CD4-positive, alpha-beta memory T cell (primary cell): Measurements from ENCODE around the gene MMP20. TPM values are rescaled to one million over a fixed set of nuclear protein-coding genes. Genes with fewer than 3 reads are reported as not detected.

ENCODE experiments used
- CTCF ChIA-PET: fragments of 350-600 bp; sonication (Branson Sonifier 250); formaldehyde crosslinking; loops from one replicate; lab custom pipeline; 2021; ENCODE audit warnings: inconsistent platforms; ENCODE audit not compliant: partially characterized antibody; lab: Charles Lee
- POLR2A ChIA-PET: fragments of 350-600 bp; sonication (Branson Sonifier 250); formaldehyde crosslinking; loops from one replicate; lab custom pipeline; 2021; ENCODE audit not compliant: partially characterized antibody; lab: Charles Lee
- DNase-seq, 5 donors: peaks; one replicate each; pipeline versions ENCODE4 v3.0.0 to v3.0.0-alpha.2; 2020 to 2022; ENCODE audit warnings: mixed read lengths in 1 of 5
- H3K27ac ChIP-seq: one replicate; pipeline ENCODE4 v1.7.0; 2013; ENCODE audit warnings: low read depth, low read length
- H3K27me3 ChIP-seq: 2 replicates; pipeline ENCODE4 v1.7.0; 2013; ENCODE audit warnings: mild to moderate bottlenecking, low read length, moderate library complexity; ENCODE audit not compliant: insufficient read depth
- H3K36me3 ChIP-seq: 2 replicates; pipeline ENCODE4 v1.7.0; 2013; ENCODE audit warnings: mild to moderate bottlenecking, low read length, moderate library complexity; ENCODE audit not compliant: insufficient read depth
- H3K4me1 ChIP-seq: 2 replicates; pipeline ENCODE4 v1.7.0; 2013; ENCODE audit warnings: mild to moderate bottlenecking, low read length, moderate library complexity; ENCODE audit not compliant: insufficient read depth
- H3K4me3 ChIP-seq, 2 donors: one replicate each; pipeline ENCODE4 v1.7.0; 2013; ENCODE audit warnings: low read length in 2 of 2, mild to moderate bottlenecking in 1 of 2
- H3K9me3 ChIP-seq, 2 donors: one replicate each; pipeline ENCODE4 v1.7.0; 2013; ENCODE audit warnings: low read length in 2 of 2, control low read depth in 1 of 2; ENCODE audit not compliant: control insufficient read depth in 1 of 2
- H3K27ac Mint-ChIP-seq, 7 donors: one replicate each; pipeline ENCODE4 v1.8.0; 2020 to 2021; ENCODE audit warnings: mixed read lengths in 7 of 7, mild to moderate bottlenecking in 6 of 7, inconsistent platforms in 3 of 7, moderate library complexity in 3 of 7
- H3K27me3 Mint-ChIP-seq, 2 donors: one replicate each; pipeline ENCODE4 v1.8.0; 2020 to 2021; ENCODE audit warnings: mixed read lengths in 2 of 2
- H3K36me3 Mint-ChIP-seq, 2 donors: one replicate each; pipeline ENCODE4 v1.8.0; 2020 to 2021; ENCODE audit warnings: mixed read lengths in 2 of 2, inconsistent platforms in 1 of 2, mild to moderate bottlenecking in 1 of 2
- H3K4me1 Mint-ChIP-seq, 4 donors: one replicate each; pipeline ENCODE4 v1.8.0; 2020 to 2021; ENCODE audit warnings: mixed read lengths in 4 of 4, mild to moderate bottlenecking in 1 of 4
- H3K4me3 Mint-ChIP-seq, 8 donors: one replicate each; pipeline ENCODE4 v1.8.0; 2020 to 2021; ENCODE audit warnings: mixed read lengths in 8 of 8, mild to moderate bottlenecking in 7 of 8, moderate library complexity in 6 of 8, inconsistent platforms in 3 of 8
- H3K9me3 Mint-ChIP-seq, 8 donors: one replicate each; pipeline ENCODE4 v1.8.0; 2020 to 2021; ENCODE audit warnings: mixed read lengths in 8 of 8, mild to moderate bottlenecking in 5 of 8, inconsistent platforms in 3 of 8, moderate library complexity in 1 of 8
- intact Hi-C: fragments of 100-400 bp; cut with micrococcal nuclease; formaldehyde crosslinking; loops from one replicate; pipeline ENCODE4 v1.15.1; 2023
- polyA plus RNA-seq, 2 donors: library from polyadenylated mRNA; unstranded; fragments of 300-500 nt; fragmentation: Illumina TruSeq; gene quantifications; one replicate each; pipeline ENCODE4 v1.2.3, GENCODE V29; 2021
- total RNA-seq, 2 experiments: library from RNA; stranded (reverse); gene quantifications; one replicate each; pipeline ENCODE4 v1.2.3, GENCODE V29; 2021

The MMP20 gene
- total and polyA plus RNA-seq, 4 experiments from 2014 or later, result not detected

DNA sequence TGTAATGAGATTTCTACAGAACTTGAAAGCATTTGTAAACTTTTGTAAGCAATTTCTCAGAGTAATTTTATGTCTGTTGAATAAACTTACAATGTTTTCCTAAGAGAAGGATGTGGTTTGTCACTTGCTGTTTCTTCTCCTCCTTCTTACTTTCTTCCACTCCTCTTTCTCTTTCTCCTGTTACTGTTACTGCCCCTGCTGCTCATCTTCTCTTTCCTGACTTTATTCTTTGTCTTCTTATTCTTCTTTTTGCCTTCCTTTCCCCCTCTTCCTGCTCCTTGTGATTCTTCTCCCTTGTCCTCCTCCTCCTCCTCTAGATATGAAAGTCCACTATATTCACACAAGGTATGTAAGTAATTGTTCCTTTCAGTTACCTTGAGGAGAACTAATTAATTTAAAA lies 63.5 kb downstream of the MMP20 start:
- POLR2A ChIA-PET, result interaction anchor here (1.4 kb wide), 1 partner anchor 15 kb away, joined by 4 read pairs; no protein-coding TSS in a partner anchor
- peaks cover 0 to 8% (median 7%) of the 10 kb centered on the region in 8 donors for H3K9me3 Mint-ChIP-seq
- no peak overlapping the region for H3K4me3 ChIP-seq
- peaks cover 29 to 48% (median 39%) of the 10 kb centered on the region in 4 donors for H3K4me1 Mint-ChIP-seq
- H3K4me3 Mint-ChIP-seq, result peak overlapping the region in 7 of 8 donors; percentile 1 to 87 (median 66)
- H3K36me3 Mint-ChIP-seq, result peaks cover 0 to 2% of the 10 kb centered on the region in 2 donors
- no peaks in the 10 kb centered on the region for H3K27me3 ChIP-seq
- no peak overlapping the region for H3K27ac ChIP-seq
- H3K36me3 ChIP-seq, result no peaks in the 10 kb centered on the region
- no peak for DNase-seq
- H3K27ac Mint-ChIP-seq, result peak overlapping the region in 6 of 7 donors; percentile 16 to 79 (median 28)
- peaks cover 34% of the 10 kb centered on the region for H3K4me1 ChIP-seq
- H3K27me3 Mint-ChIP-seq, result no peaks in the 10 kb centered on the region
- CTCF ChIA-PET, result interaction anchor here (0.9 kb wide), 1 partner anchor 51 kb away, joined by 3 read pairs; no protein-coding TSS in a partner anchor
- no peaks in the 10 kb centered on the region for H3K9me3 ChIP-seq
- intact Hi-C loops, result no loop called here

DNA sequence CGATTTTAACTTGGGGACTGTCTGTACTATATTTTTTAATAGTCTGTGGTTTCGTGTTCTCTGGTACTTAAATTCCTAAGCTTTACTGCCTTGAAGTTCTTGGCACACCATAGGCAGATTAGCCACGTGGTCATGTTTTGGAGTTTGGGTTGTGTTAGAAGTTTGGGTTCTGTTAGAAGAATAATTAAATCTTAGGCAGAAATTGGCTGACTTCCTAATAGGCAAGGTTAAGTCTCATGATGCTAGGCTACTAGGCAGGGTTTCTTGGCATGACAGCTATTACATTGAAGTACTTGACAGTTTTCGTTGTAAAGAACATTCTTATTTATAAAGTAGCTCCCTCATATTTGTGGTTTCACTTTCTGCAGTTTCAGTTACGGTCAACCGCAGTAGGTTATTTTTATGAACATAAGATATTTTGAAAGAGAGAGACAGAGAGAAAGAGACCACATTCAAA lies 64.5 kb downstream of the MMP20 start:
- Mint-ChIP-seq H3K27me3 (no peaks in the 10 kb centered on the region), H3K9me3 (no peaks in the 10 kb centered on the region), H3K4me1 (peaks cover 29 to 48% (median 39%) of the 10 kb centered on the region in 4 donors), H3K4me3 (peak overlapping the region; percentile 73 to 87 (median 80)), H3K36me3 (no peaks in the 10 kb centered on the region), H3K27ac (peak overlapping the region; percentile 72 to 97 (median 86))
- ChIA-PET POLR2A (interaction anchor here (1.2 to 1.6 kb wide), 2 partner anchors 94 to 107 kb away, joined by 3 to 5 read pairs; partner anchors contain the start of gene TMEM123), CTCF (interaction anchor here (0.7 to 1.4 kb wide), 2 partner anchors 53 to 192 kb away, joined by 3 to 7 read pairs; no protein-coding TSS in a partner anchor)
- peak in 4 of 5 donors; percentile 21 to 34 (median 28) for DNase-seq
- Histone ChIP-seq H3K27me3 (no peaks in the 10 kb centered on the region), H3K4me1 (peaks cover 34% of the 10 kb centered on the region), H3K9me3 (no peaks in the 10 kb centered on the region), H3K27ac (peak overlapping the region; percentile 11), H3K36me3 (no peaks in the 10 kb centered on the region), H3K4me3 (no peak overlapping the region)
- intact Hi-C loops, result no loop called here

DNA sequence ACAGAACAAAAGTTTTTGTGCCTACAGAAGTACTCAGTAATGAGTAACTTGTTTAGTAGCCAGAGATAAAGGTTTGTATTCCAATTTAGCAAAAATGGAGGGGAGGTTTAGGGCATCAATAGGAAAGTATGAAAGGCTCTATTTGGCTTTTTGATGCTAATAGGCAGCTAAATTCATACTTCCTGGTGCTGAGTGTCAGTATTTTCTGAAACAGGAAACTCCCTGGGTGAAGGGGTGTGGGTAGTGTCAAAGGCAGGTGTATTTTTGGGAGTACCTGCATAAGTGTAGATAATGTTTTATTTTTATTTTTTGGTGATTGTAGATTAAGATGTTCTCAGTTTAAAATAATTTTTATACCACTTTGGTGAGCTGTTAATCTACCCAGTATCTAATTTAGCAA lies 65.3 kb downstream of the MMP20 start:
- H3K27ac Mint-ChIP-seq, result peak overlapping the region; percentile 65 to 90 (median 75)
- H3K27me3 Mint-ChIP-seq, result no peaks in the 10 kb centered on the region

DNA sequence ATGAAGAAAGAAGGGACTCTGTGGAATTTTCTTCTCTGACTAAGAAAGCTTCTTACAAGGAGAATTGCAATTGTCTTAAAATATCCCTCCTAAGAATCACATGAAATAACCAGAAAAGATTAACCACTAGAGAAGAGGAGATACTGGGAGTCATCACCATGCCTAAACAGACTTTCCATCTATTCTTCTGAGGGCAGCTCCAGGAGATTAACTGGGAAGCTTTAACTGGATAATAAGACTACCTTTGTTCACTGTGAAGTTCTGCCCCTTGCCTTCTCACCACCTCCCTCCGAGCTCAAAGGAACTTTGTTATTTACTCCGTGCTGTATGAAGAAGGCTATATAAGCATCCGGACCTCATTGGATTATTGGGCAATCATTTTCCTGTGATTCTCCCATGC lies 70.0 kb downstream of the MMP20 start:
- Mint-ChIP-seq H3K27me3 (peaks cover 0 to 4% of the 10 kb centered on the region in 2 donors), H3K9me3 (no peaks in the 10 kb centered on the region), H3K36me3 (no peaks in the 10 kb centered on the region), H3K27ac (no peak overlapping the region), H3K4me1 (peaks cover 9 to 12% (median 11%) of the 10 kb centered on the region in 4 donors), H3K4me3 (no peak overlapping the region)
- Histone ChIP-seq H3K27me3 (no peaks in the 10 kb centered on the region), H3K36me3 (no peaks in the 10 kb centered on the region), H3K4me3 (no peak overlapping the region), H3K9me3 (no peaks in the 10 kb centered on the region), H3K27ac (no peak overlapping the region), H3K4me1 (peaks cover 10% of the 10 kb centered on the region)
- ChIA-PET CTCF (interaction anchor here (0.6 to 2.1 kb wide), 4 partner anchors 11 to 309 kb away, joined by 3 to 10 read pairs (median 4); no protein-coding TSS in a partner anchor), POLR2A (interaction anchor here (1.5 kb wide), 1 partner anchor 9 kb away, joined by 4 read pairs; no protein-coding TSS in a partner anchor)
- DNase-seq, result no peak
- intact Hi-C loops, result no loop called here

More for the DNA sequence above, 65.3 kb downstream of the MMP20 start:
- DNase-seq, result peak in 3 of 5 donors; percentile 13 to 41 (median 24)
- intact Hi-C loops, result no loop called here
- Mint-ChIP-seq H3K9me3 (no peaks in the 10 kb centered on the region), H3K4me3 (peak overlapping the region in 6 of 8 donors; percentile 39 to 87 (median 68)), H3K36me3 (no peaks in the 10 kb centered on the region), H3K4me1 (peaks cover 29 to 48% (median 39%) of the 10 kb centered on the region in 4 donors)
- no peaks in the 10 kb centered on the region for H3K27me3 ChIP-seq
- H3K27ac ChIP-seq, result no peak overlapping the region
- POLR2A ChIA-PET, result interaction anchor here (1.0 to 1.6 kb wide), 4 partner anchors 11 to 107 kb away, joined by 3 to 5 read pairs (median 4); partner anchors contain the start of gene TMEM123
- no peak overlapping the region for H3K4me3 ChIP-seq
- CTCF ChIA-PET, result interaction anchor here (0.7 to 1.4 kb wide), 3 partner anchors 46 to 191 kb away, joined by 3 to 7 read pairs (median 3); no protein-coding TSS in a partner anchor
- H3K9me3 ChIP-seq, result no peaks in the 10 kb centered on the region
- H3K4me1 ChIP-seq, result peaks cover 34% of the 10 kb centered on the region
- no peaks in the 10 kb centered on the region for H3K36me3 ChIP-seq

DNA sequence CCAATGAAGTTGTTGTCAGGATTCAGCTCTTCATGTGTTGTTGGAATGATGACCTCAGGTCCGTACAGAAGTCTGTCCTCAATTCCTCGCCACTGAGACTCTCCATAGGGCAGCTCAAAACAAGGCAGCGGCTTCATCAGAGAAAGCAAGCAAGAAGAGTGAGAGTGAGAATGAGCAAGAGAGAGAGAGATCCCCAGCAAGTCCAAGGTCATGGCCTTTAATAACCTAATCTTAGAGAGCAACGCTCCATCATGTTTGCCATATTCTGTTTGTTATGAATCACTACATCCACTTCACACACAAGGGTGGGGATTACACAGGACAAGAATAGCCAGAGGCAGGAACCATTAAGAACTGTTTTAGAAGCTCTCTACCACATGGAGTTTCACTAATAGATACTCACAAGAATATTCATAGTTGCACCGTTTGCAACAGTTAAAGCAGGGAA lies 71.3 kb downstream of the MMP20 start:
- POLR2A ChIA-PET, result no interaction called here
- H3K27ac Mint-ChIP-seq, result no peak overlapping the region
- Histone ChIP-seq H3K4me3 (no peak overlapping the region), H3K9me3 (no peaks in the 10 kb centered on the region), H3K27ac (no peak overlapping the region), H3K4me1 (no peaks in the 10 kb centered on the region), H3K27me3 (no peaks in the 10 kb centered on the region), H3K36me3 (no peaks in the 10 kb centered on the region)
- CTCF ChIA-PET, result no interaction called here
- H3K4me1 Mint-ChIP-seq, result no peaks in the 10 kb centered on the region
- DNase-seq, result no peak
- H3K27me3 Mint-ChIP-seq, result peaks cover 0 to 4% of the 10 kb centered on the region in 2 donors
- no peak overlapping the region for H3K4me3 Mint-ChIP-seq
- H3K9me3 Mint-ChIP-seq, result no peaks in the 10 kb centered on the region
- no peaks in the 10 kb centered on the region for H3K36me3 Mint-ChIP-seq
- intact Hi-C loops, result no loop called here

DNA sequence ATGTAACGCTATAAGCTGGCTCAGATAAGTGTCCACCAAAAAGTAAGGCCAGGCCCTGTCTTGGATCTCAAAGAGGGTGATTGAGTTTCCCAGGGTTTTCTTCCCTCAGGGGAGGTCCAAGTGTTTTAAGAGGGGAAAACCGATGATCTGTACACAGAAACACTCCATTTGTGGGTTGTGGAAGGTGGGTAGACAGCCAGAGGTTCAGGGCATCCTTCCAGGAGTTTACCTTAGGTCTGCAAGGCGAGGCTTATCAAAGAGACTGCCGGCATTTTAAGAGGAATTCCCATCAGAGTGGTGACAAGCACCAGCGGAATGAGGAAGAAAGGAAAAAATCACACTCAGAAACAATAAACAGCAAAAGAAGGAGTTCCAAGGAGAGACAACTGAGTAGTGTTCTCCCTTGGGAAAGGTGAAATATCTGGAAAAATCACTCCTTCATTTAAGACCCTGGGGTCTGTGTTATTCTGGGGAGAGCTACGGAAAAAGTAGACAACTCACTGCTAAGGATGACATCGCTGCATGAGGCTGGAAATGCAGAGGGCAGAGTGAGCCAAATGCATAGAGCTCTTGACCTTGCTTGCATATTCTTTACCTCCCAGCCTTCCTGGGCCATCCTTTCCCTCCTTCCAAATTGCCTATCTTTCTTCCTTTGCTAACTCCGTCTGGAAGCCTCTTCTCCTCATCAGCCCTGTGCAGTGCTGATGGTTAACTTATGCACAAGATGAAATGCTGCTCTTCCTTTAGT lies 72.5 kb downstream of the MMP20 start:
- POLR2A ChIA-PET, result no interaction called here
- no peak for DNase-seq

DNA sequence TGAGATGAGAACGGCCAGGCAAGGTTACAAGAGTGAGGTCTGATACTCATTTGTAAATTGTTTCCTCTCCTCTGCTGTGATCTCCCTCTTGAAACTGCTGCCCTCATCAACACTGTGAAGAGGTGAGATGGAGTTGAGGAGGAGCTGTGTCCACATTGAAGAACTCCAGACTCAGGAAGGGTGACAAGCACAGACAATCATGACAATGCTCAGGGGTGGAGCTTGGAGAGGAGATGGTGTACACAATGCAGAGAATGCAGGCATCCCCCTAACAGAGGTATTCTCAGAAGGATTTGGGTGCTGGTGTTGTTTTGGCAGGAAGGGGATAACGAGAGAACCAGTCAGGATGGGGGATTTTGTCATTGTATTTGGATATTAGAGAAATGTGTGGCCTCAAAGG lies 73.1 kb downstream of the MMP20 start:
- ChIA-PET POLR2A (no interaction called here), CTCF (no interaction called here)
- Histone ChIP-seq H3K36me3 (no peaks in the 10 kb centered on the region), H3K4me1 (no peaks in the 10 kb centered on the region), H3K27ac (no peak overlapping the region), H3K9me3 (no peaks in the 10 kb centered on the region), H3K27me3 (no peaks in the 10 kb centered on the region), H3K4me3 (no peak overlapping the region)
- intact Hi-C loops, result no loop called here
- H3K36me3 Mint-ChIP-seq, result no peaks in the 10 kb centered on the region
- H3K9me3 Mint-ChIP-seq, result no peaks in the 10 kb centered on the region
- no peak for DNase-seq
- H3K4me3 Mint-ChIP-seq, result no peak overlapping the region
- H3K27me3 Mint-ChIP-seq, result peaks cover 0 to 4% of the 10 kb centered on the region in 2 donors
- no peak overlapping the region for H3K27ac Mint-ChIP-seq
- H3K4me1 Mint-ChIP-seq, result no peaks in the 10 kb centered on the region

More for the DNA sequence above, 72.5 kb downstream of the MMP20 start:
- H3K36me3 ChIP-seq, result no peaks in the 10 kb centered on the region
- H3K9me3 ChIP-seq, result no peaks in the 10 kb centered on the region
- no peaks in the 10 kb centered on the region for H3K4me1 ChIP-seq
- intact Hi-C loops, result no loop called here
- Mint-ChIP-seq H3K36me3 (no peaks in the 10 kb centered on the region), H3K27me3 (peaks cover 0 to 4% of the 10 kb centered on the region in 2 donors), H3K4me1 (no peaks in the 10 kb centered on the region), H3K9me3 (no peaks in the 10 kb centered on the region), H3K4me3 (no peak overlapping the region), H3K27ac (no peak overlapping the region)
- H3K27me3 ChIP-seq, result no peaks in the 10 kb centered on the region
- H3K27ac ChIP-seq, result no peak overlapping the region
- no peak overlapping the region for H3K4me3 ChIP-seq
- CTCF ChIA-PET, result no interaction called here
